Loucy (cell line): ENCODE measurements around the gene TMEM204.

Experiments
- H2AFZ ChIP-seq: fragments of 200-600 bp; sonication (generic); 2 replicates; pipeline ENCODE4 v1.6.0; 2016; ENCODE audit warnings: antibody characterized with exemption, mild to moderate bottlenecking, low read length, moderate library complexity
- H3F3A ChIP-seq: fragments of 200-600 bp; 2 replicates; pipeline ENCODE4 v1.6.0; 2016; ENCODE audit warnings: antibody characterized with exemption, low read depth, mild to moderate bottlenecking
- H3K27me3 ChIP-seq: fragments of 200-600 bp; sonication (generic); 2 replicates; pipeline ENCODE4 v1.6.1; 2014; ENCODE audit warnings: low read length, mild to moderate bottlenecking; ENCODE audit not compliant: insufficient read depth, poor library complexity, severe bottlenecking
- H3K36me3 ChIP-seq: fragments of 200-600 bp; sonication (generic); 2 replicates; pipeline ENCODE4 v1.6.1; 2016; ENCODE audit warnings: low read length; ENCODE audit not compliant: insufficient read depth
- H3K4me1 ChIP-seq: fragments of 200-600 bp; sonication (generic); 2 replicates; pipeline ENCODE4 v1.5.1; 2014; ENCODE audit warnings: low read length, mild to moderate bottlenecking; ENCODE audit not compliant: insufficient read depth, poor library complexity, severe bottlenecking
- H3K4me2 ChIP-seq: fragments of 200-600 bp; sonication (generic); 2 replicates; pipeline ENCODE4 v1.6.0; 2014; ENCODE audit warnings: antibody characterized with exemption, low read length, low read depth, mild to moderate bottlenecking; ENCODE audit not compliant: poor library complexity, severe bottlenecking
- H3K4me3 ChIP-seq: fragments of 200-600 bp; sonication (generic); 2 replicates; pipeline ENCODE4 v1.5.1; 2014; ENCODE audit warnings: low read length, mild to moderate bottlenecking, mixed read lengths; ENCODE audit not compliant: poor library complexity, severe bottlenecking
- H3K79me2 ChIP-seq: fragments of 200-600 bp; sonication (generic); 2 replicates; pipeline ENCODE4 v1.6.1; 2014; ENCODE audit warnings: low read length; ENCODE audit not compliant: insufficient read depth
- H3K9ac ChIP-seq: fragments of 200-600 bp; sonication (generic); 2 replicates; pipeline ENCODE4 v1.6.0; 2014; ENCODE audit warnings: mild to moderate bottlenecking, low read depth, low read length, moderate library complexity; ENCODE audit not compliant: poor library complexity, severe bottlenecking
- H3K9me2 ChIP-seq: fragments of 200-600 bp; sonication (generic); replicated peaks from 2 replicates; pipeline ENCODE4 v1.6.1; 2016; ENCODE audit warnings: low read depth, low read length, mixed read lengths
- H3K9me3 ChIP-seq: fragments of 200-600 bp; sonication (generic); 2 replicates; pipeline ENCODE4 v1.6.1; 2014; ENCODE audit warnings: mild to moderate bottlenecking, antibody characterized with exemption, low read length, low read depth; ENCODE audit not compliant: insufficient read depth
- H4K20me1 ChIP-seq: fragments of 200-600 bp; sonication (generic); 2 replicates; pipeline ENCODE4 v1.6.0; 2014; ENCODE audit warnings: antibody characterized with exemption, low read length, mild to moderate bottlenecking; ENCODE audit not compliant: insufficient read depth, poor library complexity, severe bottlenecking
- CTCF ChIP-seq: fragments of 200-600 bp; sonication (generic); conservative IDR thresholded peaks from 2 replicates; pipeline ENCODE4 v1.5.1; 2014; ENCODE audit warnings: mild to moderate bottlenecking, antibody characterized with exemption, low read length
- EZH2phosphoT487 ChIP-seq: fragments of 200-600 bp; IDR thresholded peaks from 2 replicates; pipeline ENCODE4 v1.6.1; 2018; ENCODE audit warnings: antibody characterized with exemption, mild to moderate bottlenecking, moderate library complexity, borderline replicate concordance

TMEM204 gene

GRCh38 chr16:1502092-1503004 lies 31.1 kb upstream of the TMEM204 start:
- Histone ChIP-seq H3K4me3 (no peak overlapping the region), H2AFZ (no peak overlapping the region), H3K9me3 (no peaks in the 10 kb centered on the region), H3K4me2 (no peak overlapping the region), H3F3A (no peaks in the 10 kb centered on the region), H4K20me1 (no peaks in the 10 kb centered on the region), H3K36me3 (no peaks in the 10 kb centered on the region; the same call in 1 of the 2 replicates), H3K27me3 (no peaks in the 10 kb centered on the region), H3K4me1 (no peaks in the 10 kb centered on the region), H3K79me2 (no peaks in the 10 kb centered on the region), H3K9me2 (no peaks in the 10 kb centered on the region), H3K9ac (no peak overlapping the region)
- TF ChIP-seq EZH2phosphoT487 (no peak), CTCF (no peak)

- Histone ChIP-seq H3K36me3 (no peaks in the 10 kb centered on the region; the same call in 1 of the 2 replicates), H3K4me1 (no peaks in the 10 kb centered on the region)
These were observed 30.1 kb upstream of the TMEM204 start for GRCh38 chr16:1503110-1503955.

More at GRCh38 chr16:1503110-1503955, 30.1 kb upstream of the TMEM204 start:
- Histone ChIP-seq H3K9me2 (no peaks in the 10 kb centered on the region), H3F3A (no peaks in the 10 kb centered on the region), H4K20me1 (no peaks in the 10 kb centered on the region), H2AFZ (no peak overlapping the region), H3K79me2 (no peaks in the 10 kb centered on the region), H3K9ac (no peak overlapping the region), H3K27me3 (no peaks in the 10 kb centered on the region), H3K4me2 (no peak overlapping the region), H3K9me3 (no peaks in the 10 kb centered on the region), H3K4me3 (no peak overlapping the region)
- TF ChIP-seq EZH2phosphoT487 (no peak), CTCF (no peak)
